IPS-NIHi7 (cell line): Measurements from ENCODE around the gene CNKSR2.
"Not testable (repeated sequence)": the region's sequence is repeated elsewhere in the genome, so short reads cannot be mapped to it uniquely, and the experiment has no call there.

ENCODE experiments used
- DNase-seq: peaks from one replicate; pipeline ENCODE4 v3.0.0; 2012; ENCODE audit warnings: mixed read lengths; ENCODE audit errors: extremely low spot score

The CNKSR2 gene

GRCh38 chrX:21438792-21439191 lies 64.6 kb downstream of the CNKSR2 start:
- no peak for DNase-seq

- no peak for DNase-seq
Observed at GRCh38 chrX:21440911-21441310, 66.7 kb downstream of the CNKSR2 start.

- DNase-seq, result no peak
Observed at GRCh38 chrX:21457718-21458117, 83.5 kb downstream of the CNKSR2 start.

- no peak for DNase-seq
Observed at GRCh38 chrX:21469071-21469470, 94.9 kb downstream of the CNKSR2 start.

- no peak for DNase-seq
Observed at GRCh38 chrX:21476909-21477308, 102.7 kb downstream of the CNKSR2 start.

GRCh38 chrX:21479695-21480270 lies 105.6 kb downstream of the CNKSR2 start:
- DNase-seq, result peak; percentile 43

- DNase-seq, result no peak
Observed at GRCh38 chrX:21481761-21482160, 107.5 kb downstream of the CNKSR2 start.

GRCh38 chrX:21484051-21484450 lies 109.8 kb downstream of the CNKSR2 start:
- not testable (repeated sequence) for DNase-seq

GRCh38 chrX:21487832-21488231 lies 113.6 kb downstream of the CNKSR2 start:
- no peak for DNase-seq

- no peak for DNase-seq
Observed at GRCh38 chrX:21490341-21490740, 116.1 kb downstream of the CNKSR2 start.

GRCh38 chrX:21493226-21493830 lies 119.1 kb downstream of the CNKSR2 start:
- no peak for DNase-seq

GRCh38 chrX:21503593-21503992 lies 129.4 kb downstream of the CNKSR2 start:
- DNase-seq, result no peak

GRCh38 chrX:21509912-21510311 lies 135.7 kb downstream of the CNKSR2 start:
- DNase-seq, result no peak

GRCh38 chrX:21524008-21524407 lies 149.8 kb downstream of the CNKSR2 start:
- no peak for DNase-seq

- no peak for DNase-seq
Observed at GRCh38 chrX:21528076-21528475, 153.9 kb downstream of the CNKSR2 start.

GRCh38 chrX:21529771-21530170 lies 155.6 kb downstream of the CNKSR2 start:
- no peak for DNase-seq

GRCh38 chrX:21544642-21545041 lies 170.4 kb downstream of the CNKSR2 start:
- not testable (repeated sequence) for DNase-seq

GRCh38 chrX:21559417-21559816 lies 185.2 kb downstream of the CNKSR2 start:
- DNase-seq, result no peak

- DNase-seq, result no peak
Observed at GRCh38 chrX:21565025-21565424, 190.8 kb downstream of the CNKSR2 start.

GRCh38 chrX:21574793-21575192 lies 200.6 kb downstream of the CNKSR2 start:
- DNase-seq, result no peak

GRCh38 chrX:21581479-21581878 lies 207.3 kb downstream of the CNKSR2 start:
- no peak for DNase-seq

- DNase-seq, result no peak
Observed at GRCh38 chrX:21586001-21586400, 211.8 kb downstream of the CNKSR2 start.

- no peak for DNase-seq
Observed at GRCh38 chrX:21590012-21590776, 216.0 kb downstream of the CNKSR2 start.
